HK-2 (cell line): Measurements from ENCODE around the gene ITK.

Source experiments
- DNase-seq: peaks from one replicate; pipeline ENCODE4 v3.0.0-alpha.2; 2018; ENCODE audit not compliant: unreplicated experiment

The ITK gene

GRCh38 chr5:157245886-157246285, 65.2 kb downstream of the ITK start:
- DNase-seq, result no peak

GRCh38 chr5:157247267-157247666, 66.6 kb downstream of the ITK start:
- DNase-seq, result no peak

- DNase-seq, result no peak
Measured at GRCh38 chr5:157248821-157249470, 68.3 kb downstream of the ITK start.

DNA sequence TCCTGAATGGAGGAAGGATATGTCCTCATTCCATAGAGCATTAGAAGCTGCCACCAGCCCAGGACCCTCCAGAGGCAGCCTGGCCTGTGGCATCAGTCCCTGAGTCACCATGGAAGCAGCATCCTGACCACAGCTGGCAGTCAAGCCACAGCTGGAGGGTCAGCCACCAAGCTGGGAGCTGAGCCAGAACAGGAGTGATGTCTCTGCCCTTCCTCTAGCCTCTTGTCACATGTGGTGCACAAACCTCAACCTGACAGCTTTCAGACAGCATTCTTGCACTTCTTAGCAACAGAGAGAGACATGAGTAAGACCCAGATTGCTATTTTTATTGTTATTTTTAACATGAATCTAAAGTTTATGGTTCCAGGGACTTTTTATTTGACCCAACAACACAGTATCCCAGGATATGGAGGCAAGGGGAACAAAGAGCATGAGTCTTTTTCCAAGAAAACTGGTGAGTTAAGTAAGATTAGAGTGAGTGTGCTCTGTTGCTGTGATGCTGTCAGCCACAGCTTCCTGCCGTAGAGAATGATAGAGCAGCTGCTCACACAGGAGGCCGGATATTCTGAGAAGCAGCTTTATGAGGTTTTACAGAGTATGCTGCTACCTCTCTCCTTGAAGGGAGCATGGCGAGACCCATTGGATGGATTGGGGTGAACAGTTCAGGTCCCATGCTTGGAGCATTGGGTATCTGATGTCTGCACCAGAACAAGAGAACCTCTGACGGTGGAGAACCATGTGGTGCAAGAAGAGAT, 72.2 kb downstream of the ITK start:
- no peak for DNase-seq

DNA sequence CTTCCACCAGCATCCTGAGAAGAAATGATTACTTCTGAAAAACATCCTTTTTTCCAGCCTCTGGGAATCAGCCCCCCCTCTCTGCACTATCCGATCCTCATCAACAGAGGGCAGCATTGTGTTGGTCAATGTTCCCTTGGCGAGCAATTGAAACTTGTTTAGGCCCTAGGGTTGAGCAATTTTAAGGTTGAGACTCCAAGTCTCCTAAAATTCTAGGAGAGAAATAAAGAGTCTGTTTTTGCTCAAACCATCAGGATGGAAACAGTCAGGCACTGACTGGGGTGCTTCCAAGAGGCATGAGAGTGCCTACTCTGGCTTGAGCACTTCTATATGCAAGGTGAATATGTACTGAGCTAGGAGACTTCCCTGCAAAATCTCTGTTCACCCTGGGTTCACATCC, 72.9 kb downstream of the ITK start:
- DNase-seq, result peak; percentile 30

- DNase-seq, result no peak
Measured at GRCh38 chr5:157258450-157258849, 77.8 kb downstream of the ITK start.

GRCh38 chr5:157259699-157260098, 79.1 kb downstream of the ITK start:
- no peak for DNase-seq

DNA sequence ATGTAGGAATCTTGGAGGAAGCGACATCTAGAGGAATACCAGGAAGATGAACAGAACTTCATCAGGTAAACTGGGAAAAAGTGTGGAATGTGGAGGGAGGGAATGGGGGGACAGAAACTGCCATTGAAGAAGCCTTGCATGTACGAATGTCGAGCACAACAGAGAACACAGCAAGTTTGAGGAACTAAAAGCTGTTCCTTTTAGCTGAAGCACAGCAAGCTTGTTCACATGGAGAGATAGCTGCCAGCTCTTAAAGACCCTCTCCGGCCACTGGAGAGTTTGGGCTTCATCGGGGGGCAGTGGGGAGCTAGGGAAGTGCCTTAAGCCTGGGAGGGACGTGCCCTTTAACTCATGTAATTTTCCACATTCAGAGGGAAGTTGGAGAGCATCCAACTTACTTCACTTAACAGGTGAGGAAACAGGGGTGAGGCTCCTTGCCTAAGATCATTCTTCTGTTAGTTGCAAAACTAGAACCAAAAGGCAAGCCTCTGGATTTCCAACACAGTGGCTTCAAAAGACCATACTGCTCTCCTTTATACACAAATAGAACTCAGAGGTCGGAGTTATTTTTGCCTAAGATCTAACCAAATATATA, 83.0 kb downstream of the ITK start:
- DNase-seq, result no peak

DNA sequence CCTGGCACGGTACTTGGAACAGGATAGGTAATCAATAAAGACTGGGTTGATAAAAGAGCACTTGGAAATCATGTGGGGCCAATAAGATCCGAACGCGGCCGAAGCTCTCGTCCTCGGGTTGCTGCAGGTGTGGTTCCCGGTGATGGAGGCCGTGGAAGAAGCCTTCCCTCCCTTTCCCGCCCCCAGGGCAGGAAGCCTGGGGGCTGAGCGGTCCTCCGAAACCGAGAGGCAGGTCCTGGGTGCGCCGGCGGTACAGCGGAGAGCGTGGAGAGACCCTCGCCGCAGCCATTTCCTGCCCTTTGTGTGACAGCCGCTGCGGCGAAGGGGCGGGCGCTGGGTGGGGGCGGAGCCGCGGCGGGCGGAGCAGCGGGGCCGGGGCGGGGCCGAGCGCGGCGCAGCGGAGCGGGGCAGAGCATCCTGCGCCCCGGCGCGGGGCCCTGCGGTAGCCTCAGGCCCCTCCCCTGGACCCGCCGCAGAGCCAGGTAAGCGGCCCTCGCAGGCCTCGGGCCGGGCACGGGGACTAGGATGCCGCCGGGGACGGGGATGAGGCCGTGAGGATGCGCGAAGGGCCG, 85.2 kb downstream of the ITK start, which contains the start of gene CYFIP2:
CYFIP2 (plus strand) TSS at position 410 of the 572 bp plus-strand sequence. CDS start 19,239 bp downstream, outside the sequence.
- peak; percentile 55 for DNase-seq

GRCh38 chr5:157266286-157267007, 85.8 kb downstream of the ITK start:
- DNase-seq, result no peak

GRCh38 chr5:157267025-157267424, 86.4 kb downstream of the ITK start:
- DNase-seq, result no peak

DNA sequence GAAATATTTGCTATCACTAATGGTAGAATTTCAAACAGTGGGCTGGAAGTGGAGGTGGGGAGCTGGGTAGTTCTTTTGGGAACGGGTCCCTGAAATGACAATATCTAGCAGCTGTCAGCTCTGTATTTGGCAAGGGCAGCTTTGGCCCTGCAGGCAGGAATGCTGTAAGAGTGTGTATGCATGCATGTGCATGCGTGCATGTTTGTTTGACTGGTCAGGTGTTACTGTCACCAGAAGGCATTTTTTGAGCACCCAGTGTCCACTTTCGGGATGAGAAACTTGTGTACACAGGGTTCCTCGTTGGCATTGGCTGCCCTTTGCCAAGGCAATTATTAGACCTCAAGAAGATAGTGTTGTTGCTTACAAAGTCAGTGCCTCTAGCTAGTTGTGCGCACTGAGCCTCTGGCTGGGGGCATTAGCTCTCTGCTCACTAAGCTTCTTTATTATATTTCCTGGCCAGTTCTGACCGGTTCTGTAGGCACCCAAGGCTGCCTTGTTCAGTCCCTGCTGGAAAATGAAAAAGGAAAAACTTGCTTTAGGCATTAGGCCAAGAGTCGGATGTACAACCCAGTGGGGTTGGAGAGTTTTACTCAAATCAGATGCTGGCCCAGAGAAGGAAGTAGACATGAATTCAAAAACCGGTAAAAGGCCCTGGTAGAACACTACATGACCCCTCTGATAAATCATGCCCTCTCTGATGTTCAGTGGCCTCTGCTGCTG, 87.3 kb downstream of the ITK start:
- no peak for DNase-seq

DNA sequence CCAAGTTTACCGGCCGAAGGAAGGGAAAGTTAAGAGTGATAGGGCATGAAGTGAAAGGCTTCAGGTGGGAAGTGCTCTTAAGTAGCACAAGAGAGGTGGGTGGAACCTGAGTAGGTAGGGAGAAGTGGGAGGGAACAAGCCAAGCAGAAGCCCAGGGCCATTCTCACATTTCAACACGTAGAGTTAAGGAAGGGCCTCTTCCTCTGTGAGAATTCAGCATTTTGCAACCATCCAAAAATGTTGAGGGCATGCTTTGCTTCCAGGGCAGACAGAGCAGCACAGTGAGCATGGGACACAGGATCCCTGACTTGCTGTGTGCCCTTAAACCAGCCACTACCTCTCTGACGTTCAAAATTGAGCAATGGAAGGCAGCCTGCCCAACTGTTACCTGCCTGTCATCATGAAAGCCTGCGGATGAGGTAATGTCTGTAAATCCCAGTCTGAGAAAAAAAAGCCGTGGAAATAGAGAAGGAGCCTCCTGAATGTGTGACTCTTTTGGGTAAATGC, 88.6 kb downstream of the ITK start:
- no peak for DNase-seq

DNA sequence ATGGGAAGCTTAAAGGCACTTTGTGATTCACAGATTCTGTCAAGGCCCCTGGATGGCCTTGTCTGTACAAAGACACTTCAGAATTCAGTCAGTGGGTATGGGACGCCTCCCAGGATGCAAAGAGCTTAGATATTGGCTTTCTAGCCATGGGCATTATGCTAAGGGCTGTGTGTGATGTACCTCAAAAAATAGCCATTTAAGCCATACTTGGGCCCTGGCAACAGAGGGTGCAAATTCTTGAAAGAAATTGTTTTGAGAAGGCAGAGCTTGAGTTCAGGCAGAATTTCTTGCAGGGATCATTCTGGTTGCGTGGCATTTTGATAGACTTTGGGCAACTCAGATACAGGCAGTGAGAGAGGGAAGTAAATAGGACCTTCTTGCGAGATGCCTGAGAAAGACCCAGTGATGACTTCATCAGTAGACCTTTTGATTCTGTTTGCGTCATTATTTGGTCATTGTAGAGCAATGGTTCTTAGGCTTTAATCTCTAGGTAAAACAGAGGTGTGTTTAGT, 89.2 kb downstream of the ITK start:
- DNase-seq, result no peak

DNA sequence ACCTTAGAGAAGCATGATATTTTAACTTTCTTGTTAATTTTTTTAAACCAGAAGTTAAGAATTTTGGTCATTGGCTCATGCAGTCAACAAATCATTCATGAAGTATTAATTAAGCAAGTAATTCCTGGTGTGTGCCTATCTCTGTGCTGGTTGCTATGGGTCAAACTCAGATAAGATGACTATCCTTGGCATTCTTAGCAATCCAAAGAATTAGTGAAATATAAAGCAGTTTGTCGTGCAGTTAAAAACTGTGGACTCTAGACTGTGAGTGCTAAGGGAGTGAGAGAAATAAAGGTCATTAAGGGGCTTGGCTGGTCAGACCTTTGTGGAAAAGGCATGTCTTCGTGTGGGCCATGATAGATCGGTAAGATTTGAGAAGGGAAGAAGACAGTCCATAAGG, 90.1 kb downstream of the ITK start:
- DNase-seq, result no peak

GRCh38 chr5:157271740-157272271, 91.2 kb downstream of the ITK start:
- no peak for DNase-seq

- no peak for DNase-seq
Measured at GRCh38 chr5:157273131-157273556, 92.5 kb downstream of the ITK start.

DNA sequence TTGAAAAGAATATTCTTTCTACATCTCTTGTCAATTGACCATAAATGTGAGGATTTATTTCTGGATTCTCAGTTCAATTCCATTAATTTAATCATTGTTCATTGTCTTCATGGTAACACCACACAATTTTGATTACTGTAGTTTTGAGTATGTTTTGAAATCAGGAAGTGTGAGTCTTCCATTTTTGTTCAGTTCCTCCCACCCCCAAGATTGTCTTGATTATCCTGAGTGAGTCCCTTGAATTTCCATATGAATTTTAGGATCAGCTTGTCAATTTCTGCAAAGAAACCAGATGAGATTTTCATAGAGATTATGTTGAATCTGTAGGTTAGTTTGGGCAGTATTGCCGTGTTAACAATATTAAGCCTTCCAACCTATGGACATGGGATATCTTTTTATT, 94.8 kb downstream of the ITK start:
- no peak for DNase-seq

DNA sequence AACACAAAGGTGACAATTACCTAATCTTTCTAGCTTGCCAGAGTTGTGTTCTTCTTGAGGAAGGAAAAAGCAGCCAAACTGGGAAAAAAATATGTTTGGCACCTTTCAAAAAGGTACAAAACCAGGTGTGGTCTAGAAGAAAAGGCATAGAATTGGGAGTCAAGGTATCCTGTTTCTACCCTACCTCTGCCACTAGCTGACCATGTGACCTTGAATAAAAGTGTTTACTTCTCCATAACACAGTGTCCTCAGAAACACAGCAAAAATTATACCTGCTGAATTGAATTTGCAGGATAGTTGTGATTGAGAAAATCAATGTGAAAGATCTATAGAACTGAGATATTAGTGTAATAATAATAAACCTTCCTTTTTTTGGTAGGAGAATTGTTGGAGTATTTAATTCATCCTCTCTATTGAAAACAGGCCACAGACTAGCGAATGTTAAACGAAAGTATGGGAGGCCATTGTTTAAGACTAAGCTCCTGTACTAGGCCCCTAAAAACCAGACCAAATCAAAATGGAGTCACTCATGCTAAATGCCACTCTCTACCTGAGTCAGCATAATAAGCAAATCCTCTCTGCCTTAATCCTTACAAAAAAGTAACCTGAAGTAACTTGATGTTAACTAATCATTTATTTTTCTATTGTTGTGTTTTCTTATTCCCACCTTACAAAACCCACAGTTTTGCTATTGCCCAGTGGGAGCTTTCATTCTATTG, 97.8 kb downstream of the ITK start:
- no peak for DNase-seq
